ENCODE data around the gene SCN2A. TPM values are rescaled to one million over a fixed set of nuclear protein-coding genes. Genes with fewer than 3 reads are reported as not detected.

SCN2A gene
- total and polyA plus RNA-seq, 10 of the 15 experiments (the other 5 are each of a cell fraction or from before 2014, with no cell fraction given) = 0.01 TPM; not detected in 8

DNA sequence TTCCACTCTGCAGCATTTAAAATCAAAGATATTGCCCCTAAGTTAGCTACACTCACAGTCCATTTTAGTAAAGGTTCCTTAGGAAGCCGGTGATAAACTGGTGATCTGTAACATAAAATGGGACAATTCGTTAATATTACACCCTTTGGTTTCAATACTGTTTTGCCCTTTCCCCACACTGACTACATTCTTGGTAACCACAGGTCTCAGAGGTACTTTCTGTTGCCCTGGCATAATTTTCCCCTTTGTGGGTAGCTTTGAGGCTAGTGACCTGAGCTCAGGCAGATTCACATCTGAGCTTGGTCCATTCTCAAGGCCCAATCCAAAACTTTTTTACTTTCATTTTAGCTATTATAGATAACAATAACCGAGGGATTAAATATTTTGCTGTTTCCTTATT lies 197.3 kb downstream of the SCN2A start:
- FAIRE-seq = no peak
- Histone ChIP-seq H2AFZ (ENCODE audit: control insufficient read depth, low read depth, low read length) (no peak overlapping the region), H3K27ac (ENCODE audit: control insufficient read depth, insufficient read depth) (no peak overlapping the region), H3K4me3 (no peak overlapping the region), H3K9ac (ENCODE audit: control insufficient read depth, insufficient read depth, low read length) (no peak overlapping the region), H3K4me2 (ENCODE audit: control insufficient read depth, insufficient read depth) (no peak overlapping the region), H3K9me3 (replicated peaks; ENCODE audit: control insufficient read depth, insufficient read depth, low read length) (no peaks in the 10 kb centered on the region), H3K36me3 (ENCODE audit: control insufficient read depth in 2 of 2, insufficient read depth in 2 of 2, low read length in 1 of 2) (no peaks in the 10 kb centered on the region), H3K4me1 (ENCODE audit: control insufficient read depth, insufficient read depth, low read length) (no peaks in the 10 kb centered on the region), H3K79me2 (ENCODE audit: control insufficient read depth, insufficient read depth, low read length) (no peaks in the 10 kb centered on the region), H4K20me1 (ENCODE audit: control insufficient read depth, insufficient read depth) (no peaks in the 10 kb centered on the region), H3K27me3 (replicated peaks in 1 of 2; ENCODE audit: control insufficient read depth in 2 of 2, insufficient read depth in 2 of 2, low read length in 1 of 2) (no peaks in the 10 kb centered on the region)
- RAD21 ChIA-PET (ENCODE audit: unreplicated experiment) = interaction anchor here (0.7 to 3.4 kb wide), 19 partner anchors 9 to 438 kb away, joined by 3 to 16 read pairs (median 5); no protein-coding TSS in a partner anchor
- intact Hi-C loops (cut with micrococcal nuclease; ENCODE audit: unreplicated experiment) = no loop called here
- DNase-seq (ENCODE audit: low read depth, low spot score) = no peak
- POLR2A ChIA-PET = interaction anchor here (0.6 to 2.2 kb wide), 7 partner anchors 9 to 256 kb away, joined by 3 to 12 read pairs (median 3); no protein-coding TSS in a partner anchor
- ATAC-seq = peak; percentile 89
- in situ Hi-C loops (cut with MboI) = no loop called here
- SMC1A ChIA-PET (ENCODE audit: uncharacterized antibody, unreplicated experiment) = interaction anchor here (0.6 to 10.1 kb wide), 33 partner anchors 8 to 1943 kb away, joined by 3 to 107 read pairs (median 5); no protein-coding TSS in a partner anchor
- BruUV-seq (replicated peaks) = no TSS peak
- CTCF ChIA-PET = interaction anchor here (0.7 to 5.0 kb wide), 16 partner anchors 9 to 438 kb away, joined by 3 to 26 read pairs (median 5); no protein-coding TSS in a partner anchor
- 8% methylated on average over 3 of the region's 3 CpGs for WGBS (ENCODE audit: insufficient coverage, insufficient replicate concordance, low lambda C conversion rate, missing lambda C conversion rate)
- TF ChIP-seq, protein P1, sequence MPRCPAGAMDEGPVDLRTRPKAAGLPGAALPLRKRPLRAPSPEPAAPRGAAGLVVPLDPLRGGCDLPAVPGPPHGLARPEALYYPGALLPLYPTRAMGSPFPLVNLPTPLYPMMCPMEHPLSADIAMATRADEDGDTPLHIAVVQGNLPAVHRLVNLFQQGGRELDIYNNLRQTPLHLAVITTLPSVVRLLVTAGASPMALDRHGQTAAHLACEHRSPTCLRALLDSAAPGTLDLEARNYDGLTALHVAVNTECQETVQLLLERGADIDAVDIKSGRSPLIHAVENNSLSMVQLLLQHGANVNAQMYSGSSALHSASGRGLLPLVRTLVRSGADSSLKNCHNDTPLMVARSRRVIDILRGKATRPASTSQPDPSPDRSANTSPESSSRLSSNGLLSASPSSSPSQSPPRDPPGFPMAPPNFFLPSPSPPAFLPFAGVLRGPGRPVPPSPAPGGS (IDR thresholded peaks at IDR 0.05; ENCODE audit: borderline replicate concordance, insufficient read depth, low read depth, low read length, poor library complexity, severe bottlenecking) = no peak
- TF ChIP-seq CHD2 (IDR thresholded peaks at IDR 0.05; ENCODE audit: borderline replicate concordance, low read depth, low read length) (no peak), NR2F1 (conservative IDR thresholded peaks at IDR 0.05) (0 out of 2 replicates have a peak, but pooled peaks have one; percentile 36), CREB1 (IDR thresholded peaks at IDR 0.05; ENCODE audit: low read depth) (no peak), NFYB (IDR thresholded peaks at IDR 0.05; ENCODE audit: insufficient read depth, low read depth, low read length) (no peak), MTA2 (IDR thresholded peaks at IDR 0.05; ENCODE audit: low read depth) (peak; percentile 54; the same call in 1 of the 2 replicates)
- TF ChIP-seq, protein P2, sequence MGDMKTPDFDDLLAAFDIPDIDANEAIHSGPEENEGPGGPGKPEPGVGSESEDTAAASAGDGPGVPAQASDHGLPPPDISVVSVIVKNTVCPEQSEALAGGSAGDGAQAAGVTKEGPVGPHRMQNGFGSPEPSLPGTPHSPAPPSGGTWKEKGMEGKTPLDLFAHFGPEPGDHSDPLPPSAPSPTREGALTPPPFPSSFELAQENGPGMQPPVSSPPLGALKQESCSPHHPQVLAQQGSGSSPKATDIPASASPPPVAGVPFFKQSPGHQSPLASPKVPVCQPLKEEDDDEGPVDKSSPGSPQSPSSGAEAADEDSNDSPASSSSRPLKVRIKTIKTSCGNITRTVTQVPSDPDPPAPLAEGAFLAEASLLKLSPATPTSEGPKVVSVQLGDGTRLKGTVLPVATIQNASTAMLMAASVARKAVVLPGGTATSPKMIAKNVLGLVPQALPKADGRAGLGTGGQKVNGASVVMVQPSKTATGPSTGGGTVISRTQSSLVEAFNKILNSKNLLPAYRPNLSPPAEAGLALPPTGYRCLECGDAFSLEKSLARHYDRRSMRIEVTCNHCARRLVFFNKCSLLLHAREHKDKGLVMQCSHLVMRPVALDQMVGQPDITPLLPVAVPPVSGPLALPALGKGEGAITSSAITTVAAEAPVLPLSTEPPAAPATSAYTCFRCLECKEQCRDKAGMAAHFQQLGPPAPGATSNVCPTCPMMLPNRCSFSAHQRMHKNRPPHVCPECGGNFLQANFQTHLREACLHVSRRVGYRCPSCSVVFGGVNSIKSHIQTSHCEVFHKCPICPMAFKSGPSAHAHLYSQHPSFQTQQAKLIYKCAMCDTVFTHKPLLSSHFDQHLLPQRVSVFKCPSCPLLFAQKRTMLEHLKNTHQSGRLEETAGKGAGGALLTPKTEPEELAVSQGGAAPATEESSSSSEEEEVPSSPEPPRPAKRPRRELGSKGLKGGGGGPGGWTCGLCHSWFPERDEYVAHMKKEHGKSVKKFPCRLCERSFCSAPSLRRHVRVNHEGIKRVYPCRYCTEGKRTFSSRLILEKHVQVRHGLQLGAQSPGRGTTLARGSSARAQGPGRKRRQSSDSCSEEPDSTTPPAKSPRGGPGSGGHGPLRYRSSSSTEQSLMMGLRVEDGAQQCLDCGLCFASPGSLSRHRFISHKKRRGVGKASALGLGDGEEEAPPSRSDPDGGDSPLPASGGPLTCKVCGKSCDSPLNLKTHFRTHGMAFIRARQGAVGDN (IDR thresholded peaks at IDR 0.05) = 0 out of 2 replicates have a peak, but pooled peaks have one; percentile 31
- TF ChIP-seq, protein P3, sequence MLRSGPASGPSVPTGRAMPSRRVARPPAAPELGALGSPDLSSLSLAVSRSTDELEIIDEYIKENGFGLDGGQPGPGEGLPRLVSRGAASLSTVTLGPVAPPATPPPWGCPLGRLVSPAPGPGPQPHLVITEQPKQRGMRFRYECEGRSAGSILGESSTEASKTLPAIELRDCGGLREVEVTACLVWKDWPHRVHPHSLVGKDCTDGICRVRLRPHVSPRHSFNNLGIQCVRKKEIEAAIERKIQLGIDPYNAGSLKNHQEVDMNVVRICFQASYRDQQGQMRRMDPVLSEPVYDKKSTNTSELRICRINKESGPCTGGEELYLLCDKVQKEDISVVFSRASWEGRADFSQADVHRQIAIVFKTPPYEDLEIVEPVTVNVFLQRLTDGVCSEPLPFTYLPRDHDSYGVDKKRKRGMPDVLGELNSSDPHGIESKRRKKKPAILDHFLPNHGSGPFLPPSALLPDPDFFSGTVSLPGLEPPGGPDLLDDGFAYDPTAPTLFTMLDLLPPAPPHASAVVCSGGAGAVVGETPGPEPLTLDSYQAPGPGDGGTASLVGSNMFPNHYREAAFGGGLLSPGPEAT (IDR thresholded peaks at IDR 0.05; ENCODE audit: low read depth) = peak; percentile 66; the same call in 1 of the 2 replicates
- TF ChIP-seq, protein P4, sequence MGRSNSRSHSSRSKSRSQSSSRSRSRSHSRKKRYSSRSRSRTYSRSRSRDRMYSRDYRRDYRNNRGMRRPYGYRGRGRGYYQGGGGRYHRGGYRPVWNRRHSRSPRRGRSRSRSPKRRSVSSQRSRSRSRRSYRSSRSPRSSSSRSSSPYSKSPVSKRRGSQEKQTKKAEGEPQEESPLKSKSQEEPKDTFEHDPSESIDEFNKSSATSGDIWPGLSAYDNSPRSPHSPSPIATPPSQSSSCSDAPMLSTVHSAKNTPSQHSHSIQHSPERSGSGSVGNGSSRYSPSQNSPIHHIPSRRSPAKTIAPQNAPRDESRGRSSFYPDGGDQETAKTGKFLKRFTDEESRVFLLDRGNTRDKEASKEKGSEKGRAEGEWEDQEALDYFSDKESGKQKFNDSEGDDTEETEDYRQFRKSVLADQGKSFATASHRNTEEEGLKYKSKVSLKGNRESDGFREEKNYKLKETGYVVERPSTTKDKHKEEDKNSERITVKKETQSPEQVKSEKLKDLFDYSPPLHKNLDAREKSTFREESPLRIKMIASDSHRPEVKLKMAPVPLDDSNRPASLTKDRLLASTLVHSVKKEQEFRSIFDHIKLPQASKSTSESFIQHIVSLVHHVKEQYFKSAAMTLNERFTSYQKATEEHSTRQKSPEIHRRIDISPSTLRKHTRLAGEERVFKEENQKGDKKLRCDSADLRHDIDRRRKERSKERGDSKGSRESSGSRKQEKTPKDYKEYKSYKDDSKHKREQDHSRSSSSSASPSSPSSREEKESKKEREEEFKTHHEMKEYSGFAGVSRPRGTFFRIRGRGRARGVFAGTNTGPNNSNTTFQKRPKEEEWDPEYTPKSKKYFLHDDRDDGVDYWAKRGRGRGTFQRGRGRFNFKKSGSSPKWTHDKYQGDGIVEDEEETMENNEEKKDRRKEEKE (IDR thresholded peaks at IDR 0.05) = no peak
- TF ChIP-seq, protein P5, sequence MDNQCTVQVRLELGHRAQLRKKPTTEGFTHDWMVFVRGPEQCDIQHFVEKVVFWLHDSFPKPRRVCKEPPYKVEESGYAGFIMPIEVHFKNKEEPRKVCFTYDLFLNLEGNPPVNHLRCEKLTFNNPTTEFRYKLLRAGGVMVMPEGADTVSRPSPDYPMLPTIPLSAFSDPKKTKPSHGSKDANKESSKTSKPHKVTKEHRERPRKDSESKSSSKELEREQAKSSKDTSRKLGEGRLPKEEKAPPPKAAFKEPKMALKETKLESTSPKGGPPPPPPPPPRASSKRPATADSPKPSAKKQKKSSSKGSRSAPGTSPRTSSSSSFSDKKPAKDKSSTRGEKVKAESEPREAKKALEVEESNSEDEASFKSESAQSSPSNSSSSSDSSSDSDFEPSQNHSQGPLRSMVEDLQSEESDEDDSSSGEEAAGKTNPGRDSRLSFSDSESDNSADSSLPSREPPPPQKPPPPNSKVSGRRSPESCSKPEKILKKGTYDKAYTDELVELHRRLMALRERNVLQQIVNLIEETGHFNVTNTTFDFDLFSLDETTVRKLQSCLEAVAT (IDR thresholded peaks at IDR 0.05) = 0 out of 2 replicates have a peak, but pooled peaks have one; percentile 16
